Stimulated activated CD8-positive, alpha-beta memory T cell treated with anti-CD3 and anti-CD28 coated beads, Interleukin-7, amount 100 ng/mL, for 4 hours (primary cell): Measurements from ENCODE around the gene GABRR2.

ENCODE experiments used
- DNase-seq, 2 donors: peaks; one replicate each; pipeline ENCODE4 v3.0.0-alpha.2; 2020; ENCODE audit warnings: low read depth in 2 of 2

The GABRR2 gene

GRCh38 chr6:89208551-89208950 is 106.5 kb downstream of the GABRR2 start:
- no peak for DNase-seq
